Measurements from ENCODE around the gene PRDM10. TPM values are rescaled to one million over a fixed set of nuclear protein-coding genes. Genes with fewer than 3 reads are reported as not detected.

The PRDM10 gene
- total and polyA plus RNA-seq, 10 of the 15 experiments (the other 5 are each of a cell fraction or from before 2014, with no cell fraction given), result 0.93 to 6.2 (median 4.1) TPM

GRCh38 chr11:129910360-129910759, 92.3 kb downstream of the PRDM10 start:
- 92% methylated on average over 7 of the region's 7 CpGs for WGBS (ENCODE audit: insufficient coverage, insufficient replicate concordance, low lambda C conversion rate, missing lambda C conversion rate)

More at GRCh38 chr11:129910360-129910759, 92.3 kb downstream of the PRDM10 start:
- in situ Hi-C loops (cut with MboI), result no loop called here
- no peaks in the 10 kb centered on the region for H4K20me1 ChIP-seq (ENCODE audit: control insufficient read depth, insufficient read depth)
- no peaks in the 10 kb centered on the region for H3K79me2 ChIP-seq (ENCODE audit: control insufficient read depth, insufficient read depth, low read length)
- POLR2A ChIA-PET, result no interaction called here
- intact Hi-C loops (cut with micrococcal nuclease; ENCODE audit: unreplicated experiment), result no loop called here
- H3K4me1 ChIP-seq (ENCODE audit: control insufficient read depth, insufficient read depth, low read length), result no peaks in the 10 kb centered on the region
- SMC1A ChIA-PET (ENCODE audit: uncharacterized antibody, unreplicated experiment), result interaction anchor here (0.9 to 2.3 kb wide), 5 partner anchors 15 to 222 kb away, joined by 3 to 7 read pairs (median 3); partner anchors contain the start of gene PRDM10
- TF ChIP-seq JUNB (IDR thresholded peaks at IDR 0.05) (no peak), USF2 (IDR thresholded peaks at IDR 0.05; ENCODE audit: borderline replicate concordance, low read depth, low read length) (no peak), NFYB (IDR thresholded peaks at IDR 0.05; ENCODE audit: insufficient read depth, low read depth, low read length) (no peak), TCF12 (IDR thresholded peaks at IDR 0.05; ENCODE audit: low read depth, low read length) (no peak), IRF4 (IDR thresholded peaks at IDR 0.05; ENCODE audit: low read depth, low read length) (no peak), ZNF592 (IDR thresholded peaks at IDR 0.05) (no peak), STAT3 (IDR thresholded peaks at IDR 0.05; ENCODE audit: low read depth, low read length) (no peak), NR2C1 (IDR thresholded peaks at IDR 0.05) (no peak), BRCA1 (IDR thresholded peaks at IDR 0.05; ENCODE audit: low read depth, low read length) (no peak), NFIC (IDR thresholded peaks at IDR 0.05; ENCODE audit: low read depth, low read length) (no peak), SUZ12 (IDR thresholded peaks at IDR 0.05; ENCODE audit: unreplicated experiment) (no peak), RELB (IDR thresholded peaks at IDR 0.05; ENCODE audit: low read depth) (no peak), JUND (IDR thresholded peaks at IDR 0.05; ENCODE audit: low read depth, low read length) (no peak), BCL3 (IDR thresholded peaks at IDR 0.05; ENCODE audit: borderline replicate concordance, insufficient read depth, low read depth, low read length, poor library complexity, severe bottlenecking) (no peak), RAD51 (IDR thresholded peaks at IDR 0.05) (no peak), ZNF384 (IDR thresholded peaks at IDR 0.05; ENCODE audit: borderline replicate concordance, low read depth, low read length) (no peak), ZNF622 (IDR thresholded peaks at IDR 0.05) (no peak), SMAD5 (IDR thresholded peaks at IDR 0.05; ENCODE audit: low read depth) (no peak), IKZF2 (IDR thresholded peaks at IDR 0.05) (no peak)
- H3K4me3 ChIP-seq, result no peak overlapping the region
- H3K27me3 ChIP-seq (replicated peaks in 1 of 2; ENCODE audit: control insufficient read depth in 2 of 2, insufficient read depth in 2 of 2, low read length in 1 of 2), result no peaks in the 10 kb centered on the region
- peaks cover 5 to 6% of the 10 kb centered on the region in 2 experiments; a peak in 3 of 4 replicates for H3K36me3 ChIP-seq (ENCODE audit: control insufficient read depth in 2 of 2, insufficient read depth in 2 of 2, low read length in 1 of 2)
- no peak for FAIRE-seq
- DNase-seq (ENCODE audit: low read depth, low spot score), result no peak
- no peak for ATAC-seq
- RAD21 ChIA-PET (ENCODE audit: unreplicated experiment), result no interaction called here
- H3K9ac ChIP-seq (ENCODE audit: control insufficient read depth, insufficient read depth, low read length), result no peak overlapping the region
- H3K4me2 ChIP-seq (ENCODE audit: control insufficient read depth, insufficient read depth), result no peak overlapping the region
- no TSS peak for BruUV-seq (replicated peaks)
- H2AFZ ChIP-seq (ENCODE audit: control insufficient read depth, low read depth, low read length), result no peak overlapping the region
- H3K27ac ChIP-seq (ENCODE audit: control insufficient read depth, insufficient read depth), result no peak overlapping the region
- CTCF ChIA-PET, result interaction anchor here (1.1 to 2.4 kb wide), 2 partner anchors 222 to 224 kb away, joined by 3 to 15 read pairs; no protein-coding TSS in a partner anchor
- no peaks in the 10 kb centered on the region for H3K9me3 ChIP-seq (replicated peaks; ENCODE audit: control insufficient read depth, insufficient read depth, low read length)

All from GM12878 (cell line).